Measurements from ENCODE around the gene ITGB2.

- TF ChIP-seq CTCF (IDR thresholded peaks at IDR 0.05), result no peak
- no peak for TF ChIP-seq POLR2A (IDR thresholded peaks at IDR 0.05)
- no peak for TF ChIP-seq EP300 (IDR thresholded peaks at IDR 0.05)
Measured at GRCh38 chr21:44887126-44887806, 33.4 kb downstream of the ITGB2 start.

Measured in tibial nerve (tissue), 4 donors.